Medulla oblongata (tissue), 1 donor: ENCODE measurements around the gene ZNF605.
A peak's percentile ranks its signal among the peaks of the same experiment; 100 is the strongest.
"Not testable (repeated sequence)": the region's sequence is repeated elsewhere in the genome, so short reads cannot be mapped to it uniquely, and the experiment has no call there.

Source experiments
- DNase-seq: peaks from one replicate; pipeline ENCODE4 v3.0.0-alpha.2; 2015; ENCODE audit errors: extremely low spot score

The ZNF605 gene

GRCh38 chr12:132907216-132907615, 48.9 kb downstream of the ZNF605 start:
- no peak for DNase-seq

GRCh38 chr12:132904718-132905328, 51.3 kb downstream of the ZNF605 start:
- peak; percentile 66 for DNase-seq

- DNase-seq: no peak
These were observed 57.1 kb downstream of the ZNF605 start for GRCh38 chr12:132899033-132899432.

- no peak for DNase-seq
These were observed 67.3 kb downstream of the ZNF605 start for GRCh38 chr12:132888852-132889251.

- peak; percentile 99 for DNase-seq
These were observed 68.4 kb downstream of the ZNF605 start, which contains the start of gene CHFR for GRCh38 chr12:132887513-132888351. Gene CHFR, minus strand, starts transcription at chr12:132887605. Its CDS starts 277 bp downstream, at chr12:132887328.

GRCh38 chr12:132886529-132887477, 69.3 kb downstream of the ZNF605 start:
- DNase-seq: no peak

- DNase-seq: no peak
These were observed 74.3 kb downstream of the ZNF605 start for GRCh38 chr12:132881818-132882217.

GRCh38 chr12:132874620-132875019, 81.5 kb downstream of the ZNF605 start:
- DNase-seq: not testable (repeated sequence)

GRCh38 chr12:132874175-132874574, 81.9 kb downstream of the ZNF605 start:
- no peak for DNase-seq

GRCh38 chr12:132873724-132874123, 82.4 kb downstream of the ZNF605 start:
- no peak for DNase-seq

GRCh38 chr12:132872975-132873421, 83.1 kb downstream of the ZNF605 start:
- no peak for DNase-seq

- DNase-seq: no peak
These were observed 83.8 kb downstream of the ZNF605 start for GRCh38 chr12:132872073-132872855.

GRCh38 chr12:132869551-132869950, 86.6 kb downstream of the ZNF605 start:
- no peak for DNase-seq
